Measurements from ENCODE around the gene CHKB.

DNA sequence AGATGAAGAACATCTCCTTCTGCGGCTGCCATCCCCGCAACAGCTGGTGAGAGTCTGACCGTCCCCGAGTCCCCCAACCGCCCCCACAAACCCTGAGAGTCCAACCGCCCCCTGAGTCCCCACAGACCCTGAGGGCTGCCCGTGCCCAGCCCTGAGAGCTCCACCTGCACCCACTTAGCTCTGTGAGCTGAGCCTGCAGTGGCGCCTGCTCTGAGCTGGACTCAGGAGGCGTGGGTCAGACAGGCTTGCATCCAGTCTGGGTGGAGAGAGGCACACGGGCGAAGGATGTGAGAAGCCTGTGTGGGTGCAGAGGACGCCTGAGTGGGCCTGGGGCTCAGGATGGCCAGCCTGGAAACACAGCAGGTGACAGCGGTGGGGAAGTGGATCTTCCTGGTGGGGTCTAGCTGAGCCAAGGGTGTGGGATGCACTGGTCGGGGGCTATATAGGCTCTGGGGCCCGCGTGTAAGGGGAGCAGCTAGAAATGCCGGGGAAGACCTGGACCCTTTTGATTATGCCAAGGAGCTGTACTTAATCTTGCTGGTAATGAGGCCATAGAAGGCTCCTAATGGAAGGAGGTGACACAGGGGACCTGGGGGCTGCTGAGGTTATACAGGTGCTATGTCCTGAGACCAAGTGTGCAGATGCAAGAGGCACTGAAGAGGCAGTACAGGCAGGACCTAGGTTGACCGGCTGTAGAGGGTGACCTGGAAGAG lies 24.5 kb upstream of the CHKB start:
- TF ChIP-seq EZH2 (IDR thresholded peaks at IDR 0.05) (no peak), POLR2AphosphoS5 (IDR thresholded peaks at IDR 0.05; ENCODE audit: borderline replicate concordance, low read depth, low read length) (no peak), FOXP2 (optimal IDR thresholded peaks at IDR 0.05; ENCODE audit: control extremely low read depth, extremely low read length, insufficient read depth) (no peak)

Measured in SK-N-MC (cell line).